ENCODE measurements around the gene SLC22A2. TPM values are rescaled to one million over a fixed set of nuclear protein-coding genes. Genes with fewer than 3 reads are reported as not detected.

The SLC22A2 gene
- polyA plus RNA-seq, 4 donors, result 0.04 TPM; not detected in 3

- FAIRE-seq (no peak), DNase-seq (peak; percentile 54 to 82)
- H3K36me3 ChIP-seq (ENCODE audit: control insufficient read depth in 3 of 3, insufficient read depth in 2 of 3, low read depth in 1 of 3, low read length in 3 of 3), result no peaks in the 10 kb centered on the region
- peaks cover 0 to 22% (median 0%) of the 10 kb centered on the region in 3 donors for H3K4me1 ChIP-seq (ENCODE audit: control insufficient read depth in 3 of 3, insufficient read depth in 2 of 3, low read depth in 1 of 3, low read length in 2 of 3)
- peak overlapping the region in 1 of 3 donors; percentile 91 for H3K27ac ChIP-seq (ENCODE audit: low read depth in 1 of 3, low read length in 2 of 3)
- WGBS, 3 donors, result 32 to 64% (median 48%) methylated on average over 7 of the region's 7 CpGs
- no peak overlapping the region for H3K4me3 ChIP-seq (ENCODE audit: low read depth in 1 of 3, low read length in 3 of 3)
- no peaks in the 10 kb centered on the region for H3K9me3 ChIP-seq (ENCODE audit: control insufficient read depth in 2 of 2, insufficient read depth in 1 of 2, low read depth in 1 of 2, low read length in 1 of 2)
- no peaks in the 10 kb centered on the region for H3K27me3 ChIP-seq (ENCODE audit: control insufficient read depth in 3 of 3, insufficient read depth in 3 of 3, low read length in 3 of 3)
Observed at GRCh38 chr6:160167604-160168399, 90.8 kb downstream of the SLC22A2 start.

Other genes starting within 250 kb of the SLC22A2 start
- gene SLC22A1, start 137.0 kb downstream of the SLC22A2 start, polyA plus RNA-seq, result under 1 TPM in 3 of 4 donors, not detected in 1; 0.21 to 0.89 (median 0.55) TPM
- gene SLC22A3, start 89.6 kb upstream of the SLC22A2 start, polyA plus RNA-seq, result 1 to 10 TPM in 3 of 4 donors, under 1 TPM in 1; 0.67 to 5.6 (median 2.8) TPM

Data from small intestine (tissue), 7 donors.